ENCODE data around the gene NAXD. TPM values are rescaled to one million over a fixed set of nuclear protein-coding genes. Genes with fewer than 3 reads are reported as not detected.

The NAXD gene
- total RNA-seq, 1 experiment from 2014 or later: 32.1 TPM

DNA sequence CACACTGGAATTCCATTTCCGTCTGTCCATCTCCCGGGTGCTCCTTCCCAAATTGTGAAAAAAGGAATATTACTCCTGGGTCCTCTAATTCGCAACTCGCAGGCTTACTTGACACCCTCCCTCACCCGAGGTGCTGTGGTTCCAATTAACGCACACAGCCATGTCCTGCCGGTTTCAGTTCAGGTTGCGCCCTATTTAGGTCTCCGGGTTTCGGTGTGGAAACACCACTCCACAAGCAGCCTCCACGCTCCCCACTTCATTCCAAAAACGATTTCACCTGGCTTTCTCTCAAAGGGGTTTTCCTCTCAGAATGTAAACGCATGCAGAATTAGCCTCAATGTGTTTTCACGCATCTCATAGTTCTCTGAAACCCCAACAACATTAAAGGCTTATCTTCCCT, 37.9 kb downstream of the NAXD start:
- Histone ChIP-seq H3K27me3 (ENCODE audit: insufficient read depth, low read length) (no peaks in the 10 kb centered on the region), H2AFZ (ENCODE audit: low read depth, low read length, poor library complexity, severe bottlenecking) (no peak overlapping the region), H3K4me2 (ENCODE audit: low read length) (no peak overlapping the region), H3K4me1 (ENCODE audit: control insufficient read depth in 1 of 2, insufficient read depth in 2 of 2, low read length in 2 of 2) (no peaks in the 10 kb centered on the region), H3K9ac (ENCODE audit: low read length) (no peak overlapping the region), H3K27ac (ENCODE audit: low read depth, low read length) (no peak overlapping the region), H4K20me1 (ENCODE audit: insufficient read depth) (no peaks in the 10 kb centered on the region), H3K9me2 (ENCODE audit: insufficient read depth) (no peaks in the 10 kb centered on the region), H3K79me2 (ENCODE audit: insufficient read depth, low read length) (0 out of 2 replicates have a peak, but pooled peaks cover 3% of the 10 kb centered on the region), H3K36me3 (ENCODE audit: control insufficient read depth in 1 of 2, insufficient read depth in 2 of 2, low read length in 2 of 2) (peaks cover 0 to 8% of the 10 kb centered on the region in 2 experiments; a peak in 1 of 4 replicates), H3K4me3 (replicated peaks in 1 of 2; ENCODE audit: low read depth in 1 of 2, low read length in 2 of 2) (no peak overlapping the region), H3K9me3 (ENCODE audit: control insufficient read depth in 1 of 2, insufficient read depth in 1 of 2, low read depth in 1 of 2, low read length in 2 of 2) (no peaks in the 10 kb centered on the region; a peak in 2 of 4 replicates)
- DNase-seq (ENCODE audit: low read depth, low spot score): no peak
- intact Hi-C loops (cut with micrococcal nuclease): no loop called here
- CTCF ChIA-PET: no interaction called here
- no TSS peak for BruUV-seq (replicated peaks)
- RAD21 ChIA-PET (ENCODE audit: low non-redundant PET in 1 of 2, low total read pairs in 2 of 2, uncharacterized antibody in 2 of 2, unreplicated experiment in 2 of 2): no interaction called here
- POLR2A ChIA-PET: no interaction called here
- TF ChIP-seq EZH2phosphoT487 (IDR thresholded peaks at IDR 0.05; ENCODE audit: borderline replicate concordance) (no peak), FOSL1 (IDR thresholded peaks at IDR 0.05; ENCODE audit: low read depth) (no peak), POLR2AphosphoS5 (IDR thresholded peaks at IDR 0.05; ENCODE audit: low read depth, low read length) (no peak), ZNF274 (IDR thresholded peaks at IDR 0.05; ENCODE audit: low read depth, low read length) (no peak), SIN3A (IDR thresholded peaks at IDR 0.05; ENCODE audit: low read depth) (no peak), SRF (IDR thresholded peaks at IDR 0.05; ENCODE audit: low read depth) (no peak), RAD21 (IDR thresholded peaks at IDR 0.05; ENCODE audit: low read depth) (no peak), CEBPB (IDR thresholded peaks at IDR 0.05; ENCODE audit: low read depth) (no peak), ELF1 (IDR thresholded peaks at IDR 0.05; ENCODE audit: borderline replicate concordance, low read depth) (no peak), TCF7L2 (IDR thresholded peaks at IDR 0.05; ENCODE audit: borderline replicate concordance, extremely low read depth, insufficient read depth, insufficient read length) (no peak), EGR1 (IDR thresholded peaks at IDR 0.05; ENCODE audit: low read depth) (no peak), CBX3 (IDR thresholded peaks at IDR 0.05; ENCODE audit: low read depth) (no peak), EZH2 (IDR thresholded peaks at IDR 0.05) (no peak), SP1 (IDR thresholded peaks at IDR 0.05; ENCODE audit: low read depth) (no peak)
- TF ChIP-seq, protein P1, sequence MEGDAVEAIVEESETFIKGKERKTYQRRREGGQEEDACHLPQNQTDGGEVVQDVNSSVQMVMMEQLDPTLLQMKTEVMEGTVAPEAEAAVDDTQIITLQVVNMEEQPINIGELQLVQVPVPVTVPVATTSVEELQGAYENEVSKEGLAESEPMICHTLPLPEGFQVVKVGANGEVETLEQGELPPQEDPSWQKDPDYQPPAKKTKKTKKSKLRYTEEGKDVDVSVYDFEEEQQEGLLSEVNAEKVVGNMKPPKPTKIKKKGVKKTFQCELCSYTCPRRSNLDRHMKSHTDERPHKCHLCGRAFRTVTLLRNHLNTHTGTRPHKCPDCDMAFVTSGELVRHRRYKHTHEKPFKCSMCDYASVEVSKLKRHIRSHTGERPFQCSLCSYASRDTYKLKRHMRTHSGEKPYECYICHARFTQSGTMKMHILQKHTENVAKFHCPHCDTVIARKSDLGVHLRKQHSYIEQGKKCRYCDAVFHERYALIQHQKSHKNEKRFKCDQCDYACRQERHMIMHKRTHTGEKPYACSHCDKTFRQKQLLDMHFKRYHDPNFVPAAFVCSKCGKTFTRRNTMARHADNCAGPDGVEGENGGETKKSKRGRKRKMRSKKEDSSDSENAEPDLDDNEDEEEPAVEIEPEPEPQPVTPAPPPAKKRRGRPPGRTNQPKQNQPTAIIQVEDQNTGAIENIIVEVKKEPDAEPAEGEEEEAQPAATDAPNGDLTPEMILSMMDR (IDR thresholded peaks at IDR 0.05 in 2 of 3, conservative IDR thresholded peaks at IDR 0.05 in 1 of 3; ENCODE audit: borderline replicate concordance in 1 of 3, insufficient read depth in 1 of 3, low read depth in 2 of 3, low read length in 2 of 3): no peak
- TF ChIP-seq, protein P2, sequence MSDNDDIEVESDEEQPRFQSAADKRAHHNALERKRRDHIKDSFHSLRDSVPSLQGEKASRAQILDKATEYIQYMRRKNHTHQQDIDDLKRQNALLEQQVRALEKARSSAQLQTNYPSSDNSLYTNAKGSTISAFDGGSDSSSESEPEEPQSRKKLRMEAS (IDR thresholded peaks at IDR 0.05): no peak
- TF ChIP-seq, protein P3, sequence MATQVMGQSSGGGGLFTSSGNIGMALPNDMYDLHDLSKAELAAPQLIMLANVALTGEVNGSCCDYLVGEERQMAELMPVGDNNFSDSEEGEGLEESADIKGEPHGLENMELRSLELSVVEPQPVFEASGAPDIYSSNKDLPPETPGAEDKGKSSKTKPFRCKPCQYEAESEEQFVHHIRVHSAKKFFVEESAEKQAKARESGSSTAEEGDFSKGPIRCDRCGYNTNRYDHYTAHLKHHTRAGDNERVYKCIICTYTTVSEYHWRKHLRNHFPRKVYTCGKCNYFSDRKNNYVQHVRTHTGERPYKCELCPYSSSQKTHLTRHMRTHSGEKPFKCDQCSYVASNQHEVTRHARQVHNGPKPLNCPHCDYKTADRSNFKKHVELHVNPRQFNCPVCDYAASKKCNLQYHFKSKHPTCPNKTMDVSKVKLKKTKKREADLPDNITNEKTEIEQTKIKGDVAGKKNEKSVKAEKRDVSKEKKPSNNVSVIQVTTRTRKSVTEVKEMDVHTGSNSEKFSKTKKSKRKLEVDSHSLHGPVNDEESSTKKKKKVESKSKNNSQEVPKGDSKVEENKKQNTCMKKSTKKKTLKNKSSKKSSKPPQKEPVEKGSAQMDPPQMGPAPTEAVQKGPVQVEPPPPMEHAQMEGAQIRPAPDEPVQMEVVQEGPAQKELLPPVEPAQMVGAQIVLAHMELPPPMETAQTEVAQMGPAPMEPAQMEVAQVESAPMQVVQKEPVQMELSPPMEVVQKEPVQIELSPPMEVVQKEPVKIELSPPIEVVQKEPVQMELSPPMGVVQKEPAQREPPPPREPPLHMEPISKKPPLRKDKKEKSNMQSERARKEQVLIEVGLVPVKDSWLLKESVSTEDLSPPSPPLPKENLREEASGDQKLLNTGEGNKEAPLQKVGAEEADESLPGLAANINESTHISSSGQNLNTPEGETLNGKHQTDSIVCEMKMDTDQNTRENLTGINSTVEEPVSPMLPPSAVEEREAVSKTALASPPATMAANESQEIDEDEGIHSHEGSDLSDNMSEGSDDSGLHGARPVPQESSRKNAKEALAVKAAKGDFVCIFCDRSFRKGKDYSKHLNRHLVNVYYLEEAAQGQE (IDR thresholded peaks at IDR 0.05; ENCODE audit: low read depth): no peak
- TF ChIP-seq, protein P4, sequence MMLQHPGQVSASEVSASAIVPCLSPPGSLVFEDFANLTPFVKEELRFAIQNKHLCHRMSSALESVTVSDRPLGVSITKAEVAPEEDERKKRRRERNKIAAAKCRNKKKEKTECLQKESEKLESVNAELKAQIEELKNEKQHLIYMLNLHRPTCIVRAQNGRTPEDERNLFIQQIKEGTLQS (IDR thresholded peaks at IDR 0.05): no peak
- no peak for ATAC-seq

Data from HCT116 (cell line).